Chondrocyte (in vitro differentiated cells): ENCODE results near the gene UBE3A. TPM values are rescaled to one million over a fixed set of nuclear protein-coding genes. Genes with fewer than 3 reads are reported as not detected.

Experiments
- DNase-seq: peaks from one replicate; pipeline ENCODE4 v3.0.0; 2021; ENCODE audit warnings: mixed read lengths, low spot score
- H3K27ac Mint-ChIP-seq: one replicate; pipeline ENCODE4 v1.8.0; 2021; ENCODE audit warnings: mild to moderate bottlenecking, moderate library complexity, mixed read lengths; ENCODE audit not compliant: unreplicated experiment
- H3K27me3 Mint-ChIP-seq: 2 replicates; pipeline ENCODE4 v1.8.0; 2021; ENCODE audit warnings: low read depth, mixed read lengths
- H3K36me3 Mint-ChIP-seq: 2 replicates; pipeline ENCODE4 v1.8.0; 2021; ENCODE audit warnings: low read depth, mixed read lengths
- H3K4me1 Mint-ChIP-seq: 2 replicates; pipeline ENCODE4 v1.8.0; 2021; ENCODE audit warnings: low read depth, mild to moderate bottlenecking, mixed read lengths
- H3K4me3 Mint-ChIP-seq: one replicate; pipeline ENCODE4 v1.8.0; 2021; ENCODE audit warnings: mild to moderate bottlenecking, moderate library complexity, mixed read lengths; ENCODE audit not compliant: unreplicated experiment
- H3K9me3 Mint-ChIP-seq: 2 replicates; pipeline ENCODE4 v1.8.0; 2021; ENCODE audit warnings: low read depth, mixed read lengths
- CTCF ChIP-seq: fragments of 200-600 bp; sonication (generic); IDR thresholded peaks from 2 replicates; pipeline ENCODE4 v1.5.0; 2021; ENCODE audit warnings: antibody characterized with exemption, mild to moderate bottlenecking, moderate library complexity
- total RNA-seq: library from RNA; stranded (reverse); gene quantifications from 3 replicates; pipeline ENCODE4 v1.2.1, GENCODE V29; 2021

The UBE3A gene
- total RNA-seq, 1 donor from 2014 or later: 75.9 TPM

GRCh38 chr15:25477816-25478215 is 39.0 kb upstream of the UBE3A start:
- no peak for DNase-seq
- H3K36me3 Mint-ChIP-seq: no peaks in the 10 kb centered on the region
- peaks cover 9% of the 10 kb centered on the region for H3K4me1 Mint-ChIP-seq
- TF ChIP-seq CTCF: no peak
- no peak overlapping the region for H3K27ac Mint-ChIP-seq
- H3K27me3 Mint-ChIP-seq: no peaks in the 10 kb centered on the region
- H3K9me3 Mint-ChIP-seq: no peaks in the 10 kb centered on the region
- H3K4me3 Mint-ChIP-seq: no peak overlapping the region

GRCh38 chr15:25474251-25474650 is 35.4 kb upstream of the UBE3A start:
- Mint-ChIP-seq H3K36me3 (no peaks in the 10 kb centered on the region), H3K4me1 (peaks cover 6% of the 10 kb centered on the region), H3K9me3 (no peaks in the 10 kb centered on the region), H3K4me3 (no peak overlapping the region), H3K27ac (no peak overlapping the region), H3K27me3 (no peaks in the 10 kb centered on the region)
- no peak for DNase-seq
- TF ChIP-seq CTCF: no peak

GRCh38 chr15:25470230-25470629 is 31.4 kb upstream of the UBE3A start:
- DNase-seq: no peak
- H3K9me3 Mint-ChIP-seq: no peaks in the 10 kb centered on the region
- no peaks in the 10 kb centered on the region for H3K27me3 Mint-ChIP-seq
- no peak for TF ChIP-seq CTCF
- no peak overlapping the region for H3K4me3 Mint-ChIP-seq
- no peak overlapping the region for H3K27ac Mint-ChIP-seq
- H3K36me3 Mint-ChIP-seq: no peaks in the 10 kb centered on the region
- H3K4me1 Mint-ChIP-seq: peaks cover 11% of the 10 kb centered on the region

- Mint-ChIP-seq H3K4me3 (no peak overlapping the region), H3K27me3 (no peaks in the 10 kb centered on the region), H3K36me3 (no peaks in the 10 kb centered on the region), H3K9me3 (no peaks in the 10 kb centered on the region), H3K4me1 (peaks cover 11% of the 10 kb centered on the region), H3K27ac (no peak overlapping the region)
- no peak for DNase-seq
- no peak for TF ChIP-seq CTCF
These were observed 30.6 kb upstream of the UBE3A start for GRCh38 chr15:25469377-25469776.

- Mint-ChIP-seq H3K36me3 (no peaks in the 10 kb centered on the region), H3K4me1 (peaks cover 11% of the 10 kb centered on the region), H3K27ac (no peak overlapping the region), H3K4me3 (no peak overlapping the region), H3K9me3 (no peaks in the 10 kb centered on the region), H3K27me3 (no peaks in the 10 kb centered on the region)
- no peak for TF ChIP-seq CTCF
- no peak for DNase-seq
These were observed 29.8 kb upstream of the UBE3A start for GRCh38 chr15:25468611-25469010.
